Measurements from ENCODE around the gene SOX5.
"Not testable (repeated sequence)": the region's sequence is repeated elsewhere in the genome, so short reads cannot be mapped to it uniquely, and the experiment has no call there.

The SOX5 gene

DNA sequence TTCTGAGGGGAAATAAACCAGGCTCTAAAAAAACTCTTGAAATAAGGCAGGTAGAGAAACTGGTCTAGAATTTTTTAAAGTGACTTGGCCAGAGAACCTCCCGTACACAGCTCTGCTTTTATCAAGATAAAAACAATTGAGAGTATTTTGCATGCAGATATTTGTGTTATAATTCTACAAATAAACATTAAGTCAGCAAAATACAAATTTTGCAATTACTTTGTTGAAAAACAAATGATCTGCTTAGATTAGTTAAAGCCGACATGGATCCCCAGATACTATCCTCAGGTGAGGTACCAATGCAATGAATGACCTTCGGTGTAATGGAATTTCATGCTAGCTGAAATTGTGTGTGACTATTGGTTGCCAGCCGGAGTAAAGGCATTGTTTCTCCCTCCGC, 197.2 kb downstream of the SOX5 start:
- DNase-seq, result no peak

DNA sequence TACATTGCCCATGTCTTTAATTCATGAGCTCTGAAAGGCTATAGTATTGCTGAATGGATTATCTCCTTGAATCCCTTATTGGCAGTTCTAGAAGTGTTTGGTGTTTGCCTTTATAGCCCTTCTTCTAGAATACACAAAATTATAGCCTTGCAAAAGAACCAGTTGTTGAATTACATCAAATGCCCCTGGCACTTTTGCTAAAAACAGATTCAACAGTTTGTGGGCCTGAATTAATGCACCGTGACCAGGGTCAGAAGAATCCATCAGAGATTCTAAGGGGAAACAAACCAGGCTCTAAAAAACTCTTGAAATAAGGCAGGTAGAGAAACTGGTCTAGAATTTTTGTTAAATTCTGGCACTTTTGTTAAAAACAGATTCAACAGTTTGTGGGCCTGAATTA, 197.8 kb downstream of the SOX5 start:
- DNase-seq, result no peak

DNA sequence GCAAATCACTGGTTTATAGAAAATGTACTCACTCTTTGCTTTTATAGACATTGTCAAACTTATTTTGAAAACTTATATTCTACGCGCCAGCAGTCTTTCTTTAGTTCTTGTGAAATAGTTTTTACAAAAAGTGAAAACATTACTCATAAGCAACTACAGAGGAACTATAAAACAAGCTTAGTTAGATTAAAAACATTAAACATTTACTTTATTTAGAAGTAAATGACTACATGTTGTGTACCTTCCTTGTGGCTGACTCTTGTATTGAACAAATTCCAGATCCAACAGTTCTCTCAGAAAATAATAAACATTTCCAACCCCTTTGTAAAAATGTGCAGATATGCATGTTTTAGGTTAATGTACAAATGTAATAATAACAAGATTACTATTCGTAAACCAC, 198.5 kb downstream of the SOX5 start:
- DNase-seq, result no peak

DNA sequence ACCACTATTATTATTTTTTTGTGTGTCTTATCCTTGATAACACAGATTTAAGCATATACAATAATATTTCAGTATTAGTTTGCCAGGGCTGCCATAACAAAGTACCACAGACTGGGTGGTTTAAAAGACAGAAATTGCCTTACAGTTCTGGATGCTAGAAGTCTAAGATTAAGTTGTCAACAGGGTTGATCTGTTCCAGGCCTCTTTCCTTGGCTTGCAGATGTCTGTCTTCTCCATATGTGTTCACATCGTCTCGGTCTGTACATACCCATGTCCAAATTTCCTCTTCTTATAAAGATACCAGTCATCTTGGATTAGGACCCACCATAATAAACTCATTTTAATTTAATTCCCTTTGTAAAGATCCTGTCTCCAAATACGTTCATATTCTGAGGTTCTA, 204.8 kb downstream of the SOX5 start:
- no peak for DNase-seq

DNA sequence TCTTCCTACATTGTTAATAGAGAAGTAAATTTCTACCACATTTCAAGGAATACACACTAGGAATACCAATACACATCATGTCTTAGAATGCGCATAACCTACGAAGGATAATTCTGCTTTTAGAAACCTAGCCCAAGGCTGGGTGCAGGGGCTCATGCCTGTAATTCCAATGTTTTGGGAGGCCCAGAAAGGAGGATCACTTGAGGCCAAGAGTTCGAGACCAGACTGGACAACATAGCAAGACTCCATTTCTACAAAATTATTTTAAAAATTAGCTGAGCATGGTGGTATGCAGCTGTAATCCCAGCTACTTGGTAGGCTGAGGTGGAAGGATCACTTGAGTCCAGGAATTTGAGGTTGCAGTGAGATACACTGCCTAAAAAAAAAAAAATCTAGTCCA, 206.9 kb downstream of the SOX5 start:
- DNase-seq, result no peak

DNA sequence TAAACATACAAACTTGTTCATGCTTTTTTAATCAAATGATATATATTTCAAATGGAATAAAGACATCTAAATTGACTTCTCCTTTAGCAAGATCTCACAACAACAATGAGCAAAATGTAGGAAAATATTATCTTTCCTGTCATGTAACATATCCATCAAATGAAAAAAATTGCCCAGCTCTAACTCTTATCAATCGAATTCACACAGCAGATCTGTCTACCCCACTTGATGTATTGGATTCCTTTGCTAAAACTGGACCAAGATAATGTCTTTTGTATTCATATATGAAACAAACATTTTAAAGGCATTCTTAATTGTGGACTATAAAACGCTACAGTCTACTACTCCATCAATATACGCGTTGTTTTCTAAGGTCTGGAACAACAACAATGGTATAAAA, 218.0 kb downstream of the SOX5 start:
- DNase-seq, result no peak

DNA sequence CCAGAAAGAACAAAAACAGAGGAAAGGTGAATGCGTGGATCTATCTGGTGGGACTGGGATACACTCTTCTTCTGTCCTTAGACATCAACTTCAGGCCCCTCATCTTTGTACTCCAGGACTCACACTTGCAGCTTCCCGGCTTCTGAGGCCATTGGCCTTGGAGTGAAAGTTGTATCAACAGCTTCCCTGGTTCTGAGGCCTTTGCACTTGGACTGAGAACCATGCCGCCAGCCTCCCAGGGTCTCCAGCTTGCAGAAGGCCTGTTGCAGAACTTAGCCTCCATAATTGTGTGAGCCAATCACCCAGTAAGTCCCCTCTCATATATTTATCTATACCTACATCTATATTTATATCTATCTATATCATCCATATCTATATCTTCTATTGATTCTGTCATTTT, 218.4 kb downstream of the SOX5 start:
- no peak for DNase-seq

DNA sequence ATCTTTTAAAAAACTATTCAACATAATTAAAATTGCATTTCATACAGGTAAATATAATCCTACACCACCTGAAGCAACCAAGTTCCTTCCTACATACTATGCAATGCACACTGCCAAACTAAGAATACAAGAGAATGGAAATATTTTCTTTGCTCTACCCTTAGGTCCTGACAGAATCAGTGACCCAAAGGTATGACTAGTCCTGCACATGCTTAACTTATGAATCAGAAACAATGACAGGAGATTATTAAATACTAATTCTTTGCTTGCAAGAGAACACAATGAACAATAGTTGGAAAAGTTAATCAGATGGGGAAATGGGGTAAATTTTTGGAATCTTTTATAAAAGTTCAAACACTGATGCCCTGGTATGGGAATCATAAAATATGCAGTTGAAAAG, 220.1 kb downstream of the SOX5 start:
- no peak for DNase-seq

DNA sequence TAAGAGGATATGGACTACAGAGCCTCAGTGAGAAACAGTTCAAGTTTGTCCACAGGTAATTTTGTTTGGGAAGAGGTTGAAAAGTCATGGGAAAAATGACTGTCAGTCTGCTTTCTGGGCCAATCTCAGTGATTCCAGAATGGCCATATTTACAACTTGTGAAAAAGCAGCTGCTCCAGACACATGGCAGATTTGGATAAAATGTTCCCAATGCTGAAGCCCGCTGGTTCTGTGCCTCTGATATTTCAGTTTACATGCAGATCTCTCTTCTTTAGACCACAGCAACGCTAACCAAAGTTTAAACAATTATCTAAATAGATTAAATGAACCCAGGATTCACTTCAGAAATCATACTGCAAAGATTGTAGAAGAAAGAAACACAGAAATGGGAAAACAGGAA, 222.8 kb downstream of the SOX5 start:
- DNase-seq, result no peak

DNA sequence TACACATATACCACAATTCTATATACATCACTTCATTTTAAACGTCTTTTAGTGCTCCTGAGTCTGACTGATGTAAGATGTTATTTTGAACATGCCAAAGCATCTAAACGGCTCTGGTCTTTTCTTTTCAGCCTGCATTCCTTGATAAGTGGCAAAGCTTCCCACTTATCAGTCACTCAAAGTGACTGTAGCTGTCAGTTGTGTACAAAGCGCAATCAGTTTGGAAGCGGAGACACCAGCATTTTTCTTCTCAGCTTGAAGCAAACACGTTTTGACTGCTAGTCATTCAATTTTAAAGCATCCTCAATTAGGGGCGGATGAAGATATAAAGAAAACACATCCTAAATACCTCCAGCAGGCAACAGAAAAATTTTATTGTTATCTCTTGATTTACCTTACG, 226.8 kb downstream of the SOX5 start:
- no peak for DNase-seq

DNA sequence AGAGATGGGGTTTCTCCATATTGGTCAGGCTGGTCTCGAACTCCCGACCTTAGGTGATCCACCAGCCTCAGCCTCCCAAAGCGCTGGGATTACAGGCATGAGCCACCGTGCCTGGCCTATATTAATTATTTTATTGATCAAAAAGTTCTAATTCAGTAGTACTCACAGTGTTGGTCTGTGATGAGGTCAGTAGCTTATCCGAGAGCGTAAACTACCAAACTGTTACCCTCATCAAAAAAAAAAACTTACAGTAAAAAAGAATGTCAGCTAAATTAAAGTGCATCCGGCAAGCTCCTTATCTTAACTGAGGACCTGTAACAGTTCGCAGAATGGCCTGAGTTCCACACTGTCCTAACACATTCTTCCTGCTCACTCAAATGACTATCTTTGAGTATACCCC, 228.2 kb downstream of the SOX5 start:
- no peak for DNase-seq

DNA sequence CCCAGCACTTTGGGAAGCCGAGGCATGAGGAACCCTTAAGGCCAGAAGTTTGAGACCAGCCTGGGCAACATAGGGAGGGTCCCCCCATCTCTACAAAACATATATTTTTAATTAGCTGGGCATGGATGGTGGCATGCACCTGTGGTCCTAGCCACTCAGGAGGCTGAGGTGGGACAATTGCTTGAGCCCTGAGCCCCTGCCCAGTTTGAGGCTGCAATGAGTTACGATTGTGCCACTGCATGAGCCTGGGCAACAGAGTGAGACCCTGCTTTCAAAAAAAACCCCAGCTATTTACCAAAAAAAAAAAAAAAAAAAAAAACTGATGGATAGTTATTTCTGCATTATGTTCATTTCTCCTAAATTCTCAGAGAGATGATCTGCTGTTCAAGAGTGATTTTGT, 230.0 kb downstream of the SOX5 start:
- DNase-seq, result no peak

DNA sequence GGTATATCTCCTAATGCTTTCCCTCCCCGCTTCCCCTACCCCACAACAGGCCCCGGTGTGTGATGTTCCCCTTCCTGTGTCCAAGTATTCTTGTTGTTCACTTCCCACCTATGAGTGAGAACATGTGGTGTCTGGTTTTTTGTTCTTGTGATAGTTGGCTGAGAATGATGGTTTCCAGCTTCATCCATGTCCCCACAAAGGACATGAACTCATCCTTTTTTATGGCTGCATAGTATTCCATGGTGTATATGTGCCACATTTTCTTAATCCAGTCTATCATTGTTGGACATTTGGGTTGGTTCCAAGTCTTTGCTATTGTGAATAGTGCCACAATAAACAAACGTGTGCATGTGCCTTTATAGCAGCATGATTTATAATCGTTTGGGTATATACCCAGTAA, 239.1 kb downstream of the SOX5 start:
- not testable (repeated sequence) for DNase-seq

DNA sequence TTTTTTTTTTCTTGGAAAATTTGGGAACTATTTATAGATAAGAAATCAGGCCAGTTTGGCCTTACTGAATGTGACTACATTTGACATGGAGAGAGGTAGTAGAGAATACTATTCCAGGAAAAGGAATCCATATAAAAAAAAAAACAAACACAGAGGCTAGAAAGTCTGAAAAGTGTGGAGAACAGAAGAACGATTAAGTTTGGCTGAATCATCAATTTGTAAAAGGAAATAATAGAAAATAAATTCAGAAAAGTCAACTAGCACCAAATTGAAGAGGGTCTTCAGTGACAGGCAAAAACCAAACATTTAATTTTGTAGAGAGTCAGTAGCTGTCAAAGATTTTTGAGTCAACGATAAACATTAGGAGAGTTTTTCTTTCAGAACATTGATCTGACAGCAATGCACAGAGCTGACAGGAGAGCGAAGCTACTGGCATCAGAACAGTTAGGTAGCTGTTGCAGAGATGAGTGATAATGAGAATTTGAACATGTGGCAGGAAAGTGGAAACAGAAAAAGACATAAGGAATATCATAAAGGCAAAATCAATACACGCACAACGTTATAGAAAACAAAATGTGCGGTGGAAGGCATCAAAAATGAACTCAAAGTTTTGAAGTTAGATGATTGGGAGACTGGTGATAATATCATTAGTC, 241.2 kb downstream of the SOX5 start:
- no peak for DNase-seq

DNA sequence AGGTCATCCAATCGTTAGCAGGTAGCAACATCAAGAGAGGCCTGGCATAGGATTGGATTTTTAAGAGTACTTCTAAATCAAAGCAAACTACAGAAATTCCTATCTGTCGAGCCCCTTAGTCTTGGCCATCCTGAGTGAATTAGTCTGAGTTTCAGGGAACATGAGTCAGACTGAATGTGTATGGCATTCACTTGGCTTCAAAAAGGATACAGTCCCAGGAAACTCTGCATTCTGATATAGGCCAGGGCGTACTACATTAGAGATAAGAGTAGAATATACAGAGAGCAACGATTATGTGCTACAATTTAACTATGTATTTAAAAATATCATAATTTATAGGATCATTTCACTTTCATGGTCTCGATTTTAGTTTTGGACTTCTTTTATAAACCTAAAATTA, 242.2 kb downstream of the SOX5 start:
- DNase-seq, result no peak

DNA sequence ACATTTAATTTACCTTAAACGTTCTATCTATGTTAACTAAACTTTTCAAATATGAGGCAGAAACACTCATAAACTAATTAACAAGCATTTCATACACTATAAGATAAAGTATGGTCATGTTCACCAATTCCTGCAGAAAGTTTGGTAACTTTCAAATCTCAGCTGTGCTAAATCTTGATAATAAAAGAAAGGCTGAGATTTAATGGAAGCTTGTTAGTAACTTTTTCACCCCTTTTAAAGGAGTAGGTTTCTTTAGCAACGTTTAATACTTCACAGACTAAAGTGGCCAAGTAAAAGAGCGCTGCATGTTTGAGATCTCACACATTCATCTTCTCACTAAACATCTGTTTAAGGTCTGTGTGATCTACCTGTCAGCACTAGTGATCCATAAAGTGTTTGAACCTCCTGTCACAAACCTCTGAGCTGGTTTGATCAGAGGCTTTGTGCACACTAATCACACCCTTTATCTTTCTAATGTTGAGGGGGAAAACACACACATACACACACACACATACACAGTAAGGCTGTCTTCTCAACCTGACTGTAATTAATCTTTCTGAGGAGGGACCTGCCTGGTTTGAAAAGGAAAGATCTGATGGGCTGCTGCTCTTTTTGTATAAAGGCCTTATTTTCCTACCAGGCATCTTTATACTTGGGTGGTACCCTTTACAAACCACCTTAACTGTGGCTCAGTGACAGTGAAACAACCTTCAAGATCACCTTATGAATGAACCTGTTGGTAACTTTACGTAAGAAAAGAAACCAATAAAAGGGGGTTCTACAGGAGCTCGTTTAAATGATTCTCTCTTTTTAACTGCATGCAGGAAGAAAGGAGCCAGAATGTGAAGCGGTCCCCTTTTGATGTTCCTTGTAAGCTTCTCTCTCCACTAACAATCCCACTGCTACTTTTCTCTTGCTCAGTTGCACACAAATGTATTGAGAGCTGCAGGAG, 244.2 kb downstream of the SOX5 start:
- peak; percentile 49 for DNase-seq

DNA sequence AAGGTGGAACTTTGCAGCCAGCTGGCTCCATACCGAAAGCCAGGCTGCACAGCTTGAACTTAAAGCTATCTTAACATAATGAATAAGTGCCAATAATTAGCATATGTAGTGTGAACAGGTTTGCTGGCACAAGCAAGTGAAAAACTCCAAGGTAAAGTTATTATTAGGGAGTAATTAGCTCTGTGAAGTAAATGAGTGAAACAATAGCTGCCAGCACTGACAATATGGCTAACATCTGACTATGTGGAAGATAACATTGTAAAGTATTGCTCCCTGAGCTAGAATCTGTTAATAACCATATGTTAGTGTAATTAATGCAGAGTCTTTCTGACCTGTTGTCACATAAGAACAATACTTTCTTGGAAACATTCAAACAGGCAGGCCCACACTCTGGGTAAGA, 246.4 kb downstream of the SOX5 start:
- DNase-seq, result peak; percentile 44

DNA sequence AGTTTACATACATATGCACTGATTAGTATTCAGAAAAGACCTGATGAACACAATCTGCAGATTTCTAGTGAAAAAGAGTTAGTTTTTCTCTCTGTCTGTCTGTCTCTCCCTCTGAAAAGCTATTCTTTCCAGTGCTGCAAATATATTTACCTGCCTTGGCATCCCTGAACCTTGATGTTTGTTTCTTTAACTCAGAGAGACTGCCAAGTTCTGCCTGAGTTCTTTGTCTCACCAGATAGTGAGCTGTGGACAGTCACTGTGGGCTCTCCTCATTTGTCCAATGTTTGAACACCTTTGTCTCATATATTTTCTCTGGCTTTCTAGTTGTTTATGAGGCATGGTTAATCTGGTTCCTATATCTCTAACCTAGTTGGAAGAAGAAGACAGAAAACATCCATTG, 250.4 kb downstream of the SOX5 start:
- DNase-seq, result no peak

DNA sequence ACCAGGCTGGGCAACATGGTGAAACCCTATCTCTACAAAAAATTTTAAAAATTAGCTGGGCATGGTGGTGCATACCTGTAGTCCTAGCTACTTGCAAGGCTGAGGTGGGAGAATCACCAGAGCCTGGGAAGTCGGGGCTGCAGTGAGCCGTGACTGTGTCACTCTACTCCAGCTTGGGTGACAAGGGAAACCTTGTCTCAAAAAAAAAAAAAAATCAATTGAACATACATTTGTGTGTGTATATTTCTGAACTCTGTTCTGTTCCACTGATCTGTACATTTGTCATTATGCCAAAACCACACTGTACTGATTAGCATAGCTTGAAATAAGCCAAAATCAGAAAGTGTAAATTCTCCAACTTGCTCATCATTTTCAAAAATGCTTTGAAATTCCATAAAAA, 254.6 kb downstream of the SOX5 start:
- no peak for DNase-seq

DNA sequence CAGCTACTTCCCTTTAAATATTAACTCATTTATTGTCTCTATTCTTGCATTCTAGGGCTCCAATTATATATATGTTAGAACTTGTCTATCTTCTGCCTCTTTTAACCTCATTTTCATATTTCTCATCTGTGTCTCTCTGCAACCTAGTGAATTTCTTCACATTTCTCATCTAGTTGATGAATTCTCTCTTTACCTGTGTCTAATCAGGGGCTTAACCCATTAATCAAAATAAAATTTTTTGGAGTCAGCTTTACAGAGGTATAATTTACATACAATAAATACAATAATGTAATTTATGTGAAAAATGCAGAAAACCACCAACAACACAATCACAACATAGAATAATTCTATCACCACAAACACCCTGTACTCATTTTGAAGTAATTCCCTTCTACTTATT, 255.2 kb downstream of the SOX5 start:
- DNase-seq, result no peak

DNA sequence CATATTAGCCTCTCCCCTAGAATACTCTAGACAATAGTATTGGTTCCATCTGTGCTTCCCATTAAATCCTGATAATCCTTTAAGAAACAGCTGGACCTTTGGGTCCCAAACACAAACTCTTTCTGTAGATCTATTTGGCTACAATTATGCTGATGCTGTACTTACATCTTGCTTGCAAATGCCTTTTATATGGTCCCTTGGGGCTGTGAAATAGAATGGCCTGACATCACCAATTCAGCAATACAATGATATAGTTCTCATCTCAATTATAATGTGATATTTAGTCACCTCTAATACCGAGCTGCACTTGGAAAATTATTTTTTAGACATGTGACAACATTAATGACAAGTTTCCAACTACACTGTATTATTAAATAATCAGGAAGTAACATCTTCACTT, 261.5 kb downstream of the SOX5 start:
- peak; percentile 97 for DNase-seq

DNA sequence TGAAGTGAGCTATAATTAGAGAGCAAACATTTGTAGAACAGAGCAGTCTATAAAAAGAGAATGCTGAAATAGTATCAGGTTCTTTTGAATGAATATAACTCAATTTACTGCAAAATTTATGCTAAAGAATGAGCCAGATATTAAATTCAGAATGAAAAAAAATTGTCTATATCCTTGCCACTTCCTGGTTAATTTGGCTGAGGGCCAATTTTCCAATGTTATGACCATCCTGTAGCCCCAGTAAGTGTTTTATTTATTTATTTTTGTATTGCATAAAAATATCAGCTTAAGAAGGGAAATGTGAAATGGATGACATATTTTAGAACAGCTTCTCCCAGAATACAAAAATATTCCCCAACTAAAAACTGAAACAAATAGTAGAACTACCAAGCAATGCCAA, 263.4 kb downstream of the SOX5 start:
- DNase-seq, result peak; percentile 10

DNA sequence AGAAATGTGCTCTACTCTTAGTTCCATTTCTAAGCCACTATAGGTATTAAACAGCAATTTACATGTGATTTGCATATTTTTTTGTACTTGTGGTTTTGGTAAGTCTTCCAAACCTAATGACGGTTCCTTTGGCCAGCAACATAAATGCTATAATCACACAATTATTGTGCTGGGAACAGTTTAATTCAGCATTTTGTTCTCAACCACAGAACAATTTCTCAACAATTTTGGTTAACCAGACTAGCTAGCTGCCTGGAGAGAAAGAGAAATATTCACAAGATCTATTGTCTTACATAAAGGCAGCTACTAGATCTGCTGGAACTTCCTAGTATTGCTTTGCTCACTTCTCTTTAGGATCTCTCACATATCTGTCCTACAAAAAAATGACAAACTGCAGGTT, 265.3 kb downstream of the SOX5 start:
- no peak for DNase-seq

DNA sequence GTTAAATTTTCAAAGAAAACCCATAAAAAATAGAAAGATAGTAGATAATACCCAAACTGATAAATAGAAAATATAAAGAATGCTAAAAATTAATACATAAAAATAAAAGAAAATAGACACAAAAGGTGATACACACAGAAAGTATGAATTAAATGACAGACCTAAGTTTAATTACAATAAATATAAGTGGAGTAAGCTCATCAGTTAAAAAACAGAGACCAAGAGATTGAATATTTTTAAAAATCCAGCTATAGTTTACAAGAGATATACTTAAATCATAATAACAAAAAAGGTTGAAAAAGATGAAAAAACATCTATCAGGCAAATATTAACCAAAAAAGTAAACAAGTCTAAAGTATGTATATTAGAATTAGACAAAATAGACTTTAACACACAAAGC, 268.2 kb downstream of the SOX5 start:
- no peak for DNase-seq

DNA sequence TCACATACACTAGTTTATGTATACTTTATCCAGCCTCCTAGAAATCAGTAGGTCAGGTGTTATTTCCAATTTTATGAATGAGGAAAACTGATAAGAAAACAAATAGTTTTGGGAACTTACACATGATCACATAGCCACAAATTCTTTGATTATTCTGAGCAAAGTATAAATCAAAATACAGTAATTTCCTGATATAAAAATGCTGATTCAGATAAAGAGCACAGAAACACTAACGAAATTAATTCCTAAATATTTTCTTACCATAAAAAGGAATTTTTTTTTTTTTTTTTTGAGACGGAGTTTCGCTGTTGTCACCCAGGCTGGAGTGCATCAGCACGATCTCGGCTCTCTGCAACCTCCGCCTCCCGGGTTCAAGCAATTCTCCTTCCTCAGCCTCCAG, 275.4 kb downstream of the SOX5 start:
- DNase-seq, result no peak
